Measurements from ENCODE around the gene ISL1. TPM values are rescaled to one million over a fixed set of nuclear protein-coding genes. Genes with fewer than 3 reads are reported as not detected.
A peak's percentile ranks its signal among the peaks of the same experiment; 100 is the strongest.

ISL1 gene
- total RNA-seq, 1 experiment from 2014 or later, result 0.29 TPM

- peaks cover 9% of the 10 kb centered on the region for H3K36me3 Mint-ChIP-seq (ENCODE audit: insufficient read depth, unreplicated experiment)
- no peaks in the 10 kb centered on the region for H3K9me3 ChIP-seq
- no peak overlapping the region for H3K4me3 ChIP-seq (ENCODE audit: low read depth, low read length)
- H3K27me3 Mint-ChIP-seq (ENCODE audit: insufficient read depth, unreplicated experiment), result peaks cover 20% of the 10 kb centered on the region
- no peak for DNase-seq
- no peaks in the 10 kb centered on the region; the same call in none of the 2 replicates for H3K27me3 ChIP-seq (replicated peaks; ENCODE audit: control insufficient read depth, insufficient read depth, low read length)
- no peaks in the 10 kb centered on the region for H3K4me1 Mint-ChIP-seq (ENCODE audit: low read depth, unreplicated experiment)
- intact Hi-C loops (cut with micrococcal nuclease; ENCODE audit: unreplicated experiment), result no loop called here
- H3K4me3 Mint-ChIP-seq (ENCODE audit: unreplicated experiment), result no peak overlapping the region
- H3K4me1 ChIP-seq, result no peaks in the 10 kb centered on the region
- ChIA-PET POLR2A (no interaction called here), CTCF (no interaction called here)
- no peak overlapping the region for H3K27ac Mint-ChIP-seq (ENCODE audit: unreplicated experiment)
- no peaks in the 10 kb centered on the region for H3K9me3 Mint-ChIP-seq (ENCODE audit: unreplicated experiment)
- H3K36me3 ChIP-seq (ENCODE audit: control insufficient read depth, insufficient read depth, low read length), result no peaks in the 10 kb centered on the region
- TF ChIP-seq, protein P1, sequence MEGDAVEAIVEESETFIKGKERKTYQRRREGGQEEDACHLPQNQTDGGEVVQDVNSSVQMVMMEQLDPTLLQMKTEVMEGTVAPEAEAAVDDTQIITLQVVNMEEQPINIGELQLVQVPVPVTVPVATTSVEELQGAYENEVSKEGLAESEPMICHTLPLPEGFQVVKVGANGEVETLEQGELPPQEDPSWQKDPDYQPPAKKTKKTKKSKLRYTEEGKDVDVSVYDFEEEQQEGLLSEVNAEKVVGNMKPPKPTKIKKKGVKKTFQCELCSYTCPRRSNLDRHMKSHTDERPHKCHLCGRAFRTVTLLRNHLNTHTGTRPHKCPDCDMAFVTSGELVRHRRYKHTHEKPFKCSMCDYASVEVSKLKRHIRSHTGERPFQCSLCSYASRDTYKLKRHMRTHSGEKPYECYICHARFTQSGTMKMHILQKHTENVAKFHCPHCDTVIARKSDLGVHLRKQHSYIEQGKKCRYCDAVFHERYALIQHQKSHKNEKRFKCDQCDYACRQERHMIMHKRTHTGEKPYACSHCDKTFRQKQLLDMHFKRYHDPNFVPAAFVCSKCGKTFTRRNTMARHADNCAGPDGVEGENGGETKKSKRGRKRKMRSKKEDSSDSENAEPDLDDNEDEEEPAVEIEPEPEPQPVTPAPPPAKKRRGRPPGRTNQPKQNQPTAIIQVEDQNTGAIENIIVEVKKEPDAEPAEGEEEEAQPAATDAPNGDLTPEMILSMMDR (IDR thresholded peaks at IDR 0.05; ENCODE audit: insufficient read depth in 1 of 2, low read depth in 1 of 2, low read length in 1 of 2, severe bottlenecking in 1 of 2, unreplicated experiment in 1 of 2), result no peak
- BruUV-seq (replicated peaks), result no TSS peak
Observed at GRCh38 chr5:51379331-51379700, 3.9 kb upstream of the ISL1 start.

GRCh38 chr5:51380603-51381207, 2.5 kb upstream of the ISL1 start:
- H3K27ac Mint-ChIP-seq (ENCODE audit: unreplicated experiment), result no peak overlapping the region
- intact Hi-C loops (cut with micrococcal nuclease; ENCODE audit: unreplicated experiment), result loop anchor here (1.0 to 10.0 kb wide), 4 partner anchors 36 to 1274 kb away; no protein-coding TSS in a partner anchor
- Histone ChIP-seq H3K4me1 (no peaks in the 10 kb centered on the region), H3K36me3 (ENCODE audit: control insufficient read depth, insufficient read depth, low read length) (no peaks in the 10 kb centered on the region), H3K4me3 (ENCODE audit: low read depth, low read length) (no peak overlapping the region), H3K27me3 (replicated peaks; ENCODE audit: control insufficient read depth, insufficient read depth, low read length) (no peaks in the 10 kb centered on the region; the same call in none of the 2 replicates), H3K9me3 (no peaks in the 10 kb centered on the region)
- no TSS peak for BruUV-seq (replicated peaks)
- POLR2A ChIA-PET, result no interaction called here
- H3K9me3 Mint-ChIP-seq (ENCODE audit: unreplicated experiment), result no peaks in the 10 kb centered on the region
- TF ChIP-seq, protein P1 (IDR thresholded peaks at IDR 0.05; ENCODE audit: insufficient read depth in 1 of 2, low read depth in 1 of 2, low read length in 1 of 2, severe bottlenecking in 1 of 2, unreplicated experiment in 1 of 2), result peak; percentile 36 to 39
- H3K4me3 Mint-ChIP-seq (ENCODE audit: unreplicated experiment), result no peak overlapping the region
- peaks cover 9% of the 10 kb centered on the region for H3K36me3 Mint-ChIP-seq (ENCODE audit: insufficient read depth, unreplicated experiment)
- peaks cover 21% of the 10 kb centered on the region for H3K27me3 Mint-ChIP-seq (ENCODE audit: insufficient read depth, unreplicated experiment)
- CTCF ChIA-PET, result no interaction called here
- DNase-seq, result no peak
- no peaks in the 10 kb centered on the region for H3K4me1 Mint-ChIP-seq (ENCODE audit: low read depth, unreplicated experiment)

GRCh38 chr5:51381761-51382474, 1.3 kb upstream of the ISL1 start:
- no peak for DNase-seq
- no TSS peak for BruUV-seq (replicated peaks)
- POLR2A ChIA-PET, result no interaction called here
- peak overlapping the region; percentile 83 for H3K4me3 Mint-ChIP-seq (ENCODE audit: unreplicated experiment)
- TF ChIP-seq, protein P1 (IDR thresholded peaks at IDR 0.05; ENCODE audit: insufficient read depth in 1 of 2, low read depth in 1 of 2, low read length in 1 of 2, severe bottlenecking in 1 of 2, unreplicated experiment in 1 of 2), result no peak
- H3K27me3 ChIP-seq (replicated peaks; ENCODE audit: control insufficient read depth, insufficient read depth, low read length), result no peaks in the 10 kb centered on the region; the same call in none of the 2 replicates
- H3K36me3 ChIP-seq (ENCODE audit: control insufficient read depth, insufficient read depth, low read length), result no peaks in the 10 kb centered on the region
- intact Hi-C loops (cut with micrococcal nuclease; ENCODE audit: unreplicated experiment), result loop anchor here (2.0 to 10.0 kb wide), 3 partner anchors 17 to 1273 kb away; no protein-coding TSS in a partner anchor
- no peaks in the 10 kb centered on the region for H3K4me1 Mint-ChIP-seq (ENCODE audit: low read depth, unreplicated experiment)
- H3K27me3 Mint-ChIP-seq (ENCODE audit: insufficient read depth, unreplicated experiment), result peaks cover 23% of the 10 kb centered on the region
- H3K9me3 ChIP-seq, result no peaks in the 10 kb centered on the region
- H3K9me3 Mint-ChIP-seq (ENCODE audit: unreplicated experiment), result no peaks in the 10 kb centered on the region
- H3K4me3 ChIP-seq (ENCODE audit: low read depth, low read length), result no peak overlapping the region
- H3K4me1 ChIP-seq, result no peaks in the 10 kb centered on the region
- CTCF ChIA-PET, result no interaction called here
- H3K27ac Mint-ChIP-seq (ENCODE audit: unreplicated experiment), result no peak overlapping the region
- H3K36me3 Mint-ChIP-seq (ENCODE audit: insufficient read depth, unreplicated experiment), result peaks cover 9% of the 10 kb centered on the region

Data from Caco-2 (cell line).